Epithelial cell of esophagus (primary cell): ENCODE data around the gene CLCN3.
A peak's percentile ranks its signal among the peaks of the same experiment; 100 is the strongest.

ENCODE experiments used
- DNase-seq: peaks from one replicate; pipeline ENCODE4 v3.0.0; 2010; ENCODE audit warnings: low read depth
- H3K4me3 ChIP-seq: 2 replicates; pipeline ENCODE4 v1.5.1; 2011; ENCODE audit warnings: mild to moderate bottlenecking, low read length, control low read depth
- CTCF ChIP-seq: IDR thresholded peaks from 2 replicates; pipeline ENCODE4 v1.5.1; 2011; ENCODE audit warnings: low read depth, mild to moderate bottlenecking, low read length, control low read depth, inconsistent platforms; ENCODE audit not compliant: insufficient read depth; ENCODE audit errors: missing control alignments

CLCN3 gene

DNA sequence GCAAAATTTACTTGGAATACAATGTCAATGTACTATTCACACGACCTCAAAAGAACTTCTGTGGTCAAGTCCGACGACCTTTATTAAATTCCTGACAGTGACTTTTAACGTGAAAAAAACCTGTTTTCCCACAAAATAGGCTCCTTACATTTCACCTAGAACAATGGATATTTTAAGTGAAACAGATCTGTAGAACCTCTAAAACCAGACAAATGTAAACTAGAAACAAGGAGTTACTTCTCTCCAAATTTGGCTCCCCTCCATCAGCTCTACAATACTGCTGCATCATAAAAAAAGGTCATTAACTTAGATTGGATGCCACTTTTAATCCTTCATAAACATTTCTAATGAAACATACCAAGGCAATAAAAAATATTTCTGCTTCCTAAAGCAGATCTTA is 9.2 kb upstream of the CLCN3 start:
- no peak overlapping the region for H3K4me3 ChIP-seq
- no peak for DNase-seq
- TF ChIP-seq CTCF: no peak

DNA sequence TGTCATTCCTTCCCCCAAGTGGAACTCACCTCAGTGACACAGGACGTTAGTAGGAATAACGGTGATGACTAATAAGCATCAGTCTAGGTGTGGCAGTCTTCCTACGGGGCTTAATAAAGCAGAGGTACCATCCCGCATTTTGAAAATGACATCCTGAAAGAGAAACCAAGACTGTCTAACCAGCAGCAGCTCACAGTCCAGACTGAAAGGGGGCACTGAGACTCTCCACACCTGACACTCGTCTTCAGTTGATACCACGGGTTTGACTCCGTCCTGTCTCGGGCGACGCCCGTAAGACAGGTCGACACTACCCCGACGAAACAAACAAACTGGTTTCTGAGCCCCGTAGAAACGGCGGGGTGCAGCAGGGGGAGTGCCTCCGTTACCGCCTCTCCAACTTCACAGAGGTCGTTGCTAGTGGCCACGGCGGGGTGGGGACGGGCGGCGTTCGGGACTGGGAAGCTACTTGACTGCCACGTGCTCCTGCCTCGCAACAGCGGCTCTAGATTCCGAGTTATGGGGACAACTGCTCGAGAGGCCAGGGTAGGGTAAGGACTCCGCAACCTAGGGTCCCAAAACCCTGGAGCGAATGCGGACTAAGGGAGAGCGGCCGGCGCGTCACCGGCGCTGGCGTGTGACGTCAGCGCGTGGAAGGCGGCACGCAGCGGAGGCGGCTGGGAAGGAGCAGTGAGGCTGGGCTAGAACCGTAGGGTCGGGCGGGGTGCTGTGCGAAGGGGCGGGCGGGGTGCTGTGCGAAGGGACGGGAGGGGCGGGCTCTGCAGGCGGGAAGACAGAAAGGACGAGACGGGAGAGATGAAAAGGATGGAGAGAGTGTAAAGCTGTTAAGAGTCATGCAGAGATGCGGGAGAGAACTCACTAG is 8.1 kb upstream of the CLCN3 start, which contains the start of gene NEK1:
Gene NEK1, minus strand, starts transcription at position 593 of the 880 bp plus-strand sequence. CDS start 9,953 bp downstream, outside the sequence.
- H3K4me3 ChIP-seq: peak within 1 kb of the TSS; percentile 98
- TF ChIP-seq CTCF: no peak
- DNase-seq: peak; percentile 88

DNA sequence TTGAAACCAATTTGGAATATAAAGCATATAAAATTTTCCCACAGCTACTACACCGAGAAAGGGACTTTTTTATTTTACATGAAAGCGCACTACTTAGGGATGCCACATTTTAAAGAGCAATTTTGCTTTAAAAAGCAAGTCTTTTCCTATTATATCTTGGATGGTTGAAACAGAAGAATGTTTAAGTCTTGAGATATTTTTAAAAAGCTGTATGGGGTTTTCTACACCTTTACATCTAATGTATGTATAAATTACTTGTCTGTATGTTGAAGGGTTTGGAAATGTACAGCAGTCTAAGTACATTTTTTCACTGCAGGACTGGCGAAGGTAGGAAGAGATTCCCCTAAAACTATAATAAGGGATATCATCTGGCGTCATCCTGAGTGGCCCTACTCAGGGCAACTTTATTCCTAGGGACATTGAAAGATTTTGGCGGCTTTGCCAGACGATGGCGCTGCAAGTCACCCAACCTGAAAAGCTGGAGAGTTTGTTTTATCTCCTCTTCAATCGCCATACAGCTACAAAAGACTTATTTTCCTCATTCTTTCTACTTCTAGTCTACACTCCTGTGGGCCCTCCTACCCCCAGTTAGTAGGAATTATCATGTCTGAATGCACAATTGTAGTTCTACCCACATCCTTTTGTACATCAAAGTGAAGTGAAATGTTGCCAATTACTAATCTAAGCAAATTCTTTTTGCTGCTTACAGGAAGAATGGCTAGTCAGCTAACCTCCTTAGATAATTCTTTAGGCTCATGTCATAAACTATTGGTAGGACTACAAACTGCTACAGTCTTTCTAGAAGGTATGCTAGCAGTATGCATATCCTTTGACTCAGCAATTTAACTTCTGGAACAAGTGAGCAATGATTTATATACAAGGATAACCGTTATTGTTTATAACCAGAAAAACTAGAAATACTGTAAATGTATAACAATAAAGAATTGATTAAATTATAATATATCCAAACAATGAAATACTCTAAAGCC is 7.2 kb upstream of the CLCN3 start:
- peak; percentile 78 for TF ChIP-seq CTCF
- peak overlapping the region; percentile 98 for H3K4me3 ChIP-seq
- DNase-seq: peak; percentile 80

GRCh38 chr4:169615467-169616106 is 4.8 kb upstream of the CLCN3 start:
- no peak overlapping the region for H3K4me3 ChIP-seq
- TF ChIP-seq CTCF: no peak
- peak; percentile 54 for DNase-seq

DNA sequence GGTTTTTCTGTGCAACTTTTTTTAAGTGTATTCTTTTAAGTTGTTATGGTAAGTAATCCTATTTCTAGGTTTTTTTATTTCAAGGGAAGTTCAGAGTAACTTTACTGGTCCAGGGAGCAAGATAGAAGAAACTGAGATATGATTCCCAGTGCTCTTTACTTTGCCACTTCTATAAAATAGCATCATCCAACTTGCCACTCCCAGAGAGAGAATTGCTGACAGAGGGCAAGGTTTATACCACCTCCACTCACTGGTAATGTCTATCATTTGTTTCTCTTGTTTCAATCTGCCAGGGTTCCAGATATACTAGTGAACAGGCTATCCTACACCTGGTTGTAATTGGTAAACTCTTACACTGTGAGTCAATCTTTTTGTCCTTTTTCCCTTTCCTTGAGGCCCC is 3.5 kb upstream of the CLCN3 start:
- no peak overlapping the region for H3K4me3 ChIP-seq
- DNase-seq: no peak
- TF ChIP-seq CTCF: no peak

DNA sequence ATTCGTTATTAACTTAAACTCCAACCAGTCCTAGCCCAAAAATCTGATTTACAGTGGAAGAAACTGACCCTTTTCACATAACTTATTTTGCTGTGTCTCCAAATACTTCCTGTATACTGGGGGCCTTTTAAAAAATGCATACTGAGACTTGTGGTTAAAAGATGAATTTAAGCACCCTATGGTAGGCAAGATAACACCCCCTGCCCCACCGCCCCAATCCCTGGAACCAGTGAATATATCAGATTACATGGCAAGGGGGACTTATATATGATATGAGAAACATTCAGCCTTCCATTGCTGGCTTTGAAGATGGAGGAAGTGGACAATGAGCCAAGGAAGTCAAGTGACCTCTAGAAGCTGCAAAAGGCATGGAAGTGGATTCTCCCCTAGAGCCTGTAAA is 3.1 kb upstream of the CLCN3 start:
- no peak for TF ChIP-seq CTCF
- H3K4me3 ChIP-seq: no peak overlapping the region
- no peak for DNase-seq
